ENCODE data around the gene TNFRSF19. TPM values are rescaled to one million over a fixed set of nuclear protein-coding genes. Genes with fewer than 3 reads are reported as not detected.

Gene TNFRSF19
- total and polyA plus RNA-seq, 2 of the 4 experiments (the other 2 are of a cell fraction) = 18.6 to 26.3 TPM

- ChIA-PET CTCF (no interaction called here), POLR2A (ENCODE audit: unreplicated experiment) (no interaction called here)
- Histone ChIP-seq H2AK5ac (ENCODE audit: low read depth, low read length) (no peak overlapping the region), H4K20me1 (ENCODE audit: insufficient read depth, low read length) (no peaks in the 10 kb centered on the region), H3K9ac (ENCODE audit: low read depth, low read length) (no peak overlapping the region), H3K27me3 (ENCODE audit: control insufficient read depth, insufficient read depth, low read length) (no peaks in the 10 kb centered on the region), H3K23ac (ENCODE audit: low read depth, low read length) (no peak overlapping the region), H4K5ac (ENCODE audit: low read depth, low read length) (no peak overlapping the region), H3K14ac (replicated peaks; ENCODE audit: low read depth, low read length) (no peak overlapping the region), H2AFZ (replicated peaks; ENCODE audit: low read length, poor library complexity) (no peak overlapping the region), H3K56ac (ENCODE audit: extremely low read depth, insufficient read depth, low read length) (no peak overlapping the region), H3K4me1 (ENCODE audit: control insufficient read depth, insufficient read depth, low read length) (no peaks in the 10 kb centered on the region), H2BK20ac (ENCODE audit: low read depth, low read length) (no peak overlapping the region), H3K4me3 (ENCODE audit: insufficient read depth, low read depth, low read length) (no peak overlapping the region), H3K79me1 (ENCODE audit: low read depth in 1 of 2, low read length in 2 of 2) (no peaks in the 10 kb centered on the region), H3K27ac (ENCODE audit: insufficient read depth, low read length) (no peak overlapping the region), H3K9me1 (ENCODE audit: insufficient read depth, low read length) (no peaks in the 10 kb centered on the region), H3K4ac (ENCODE audit: low read depth, low read length) (no peak overlapping the region), H4K8ac (ENCODE audit: low read depth in 2 of 2, low read length in 2 of 2) (no peak overlapping the region), H2BK5ac (ENCODE audit: low read depth, low read length, poor library complexity, severe bottlenecking) (no peak overlapping the region), H2BK15ac (ENCODE audit: low read depth, low read length) (no peak overlapping the region), H2BK120ac (ENCODE audit: low read depth, low read length) (no peak overlapping the region), H3K36me3 (ENCODE audit: control insufficient read depth, insufficient read depth, low read length) (no peaks in the 10 kb centered on the region), H3K9me3 (ENCODE audit: control insufficient read depth, insufficient read depth, low read length) (no peaks in the 10 kb centered on the region), H2AK9ac (replicated peaks; ENCODE audit: low read depth, low read length, poor library complexity) (no peak overlapping the region), H3K4me2 (ENCODE audit: low read depth, low read length) (no peak overlapping the region), H4K91ac (ENCODE audit: insufficient read depth, low read depth, low read length) (no peak overlapping the region), H3K18ac (ENCODE audit: low read depth, low read length) (no peak overlapping the region)
- dilution Hi-C loops (cut with HindIII; ENCODE audit: low sequenced_read_pairs, unreplicated experiment) = no loop called here
- in situ Hi-C loops (cut with MboI; ENCODE audit: low sequenced_read_pairs) = no loop called here
- no peak for ATAC-seq (ENCODE audit: low read depth)
- no peak for DNase-seq
- intact Hi-C loops (cut with micrococcal nuclease) = no loop called here
- TF ChIP-seq ELK1 (IDR thresholded peaks at IDR 0.05; ENCODE audit: borderline replicate concordance, low read depth, low read length) = no peak
- TF ChIP-seq FOS (IDR thresholded peaks at IDR 0.05; ENCODE audit: low read depth, low read length) = no peak
- TF ChIP-seq POLR2A (IDR thresholded peaks at IDR 0.05; ENCODE audit: low read depth, low read length) = no peak
- TF ChIP-seq, protein P1, sequence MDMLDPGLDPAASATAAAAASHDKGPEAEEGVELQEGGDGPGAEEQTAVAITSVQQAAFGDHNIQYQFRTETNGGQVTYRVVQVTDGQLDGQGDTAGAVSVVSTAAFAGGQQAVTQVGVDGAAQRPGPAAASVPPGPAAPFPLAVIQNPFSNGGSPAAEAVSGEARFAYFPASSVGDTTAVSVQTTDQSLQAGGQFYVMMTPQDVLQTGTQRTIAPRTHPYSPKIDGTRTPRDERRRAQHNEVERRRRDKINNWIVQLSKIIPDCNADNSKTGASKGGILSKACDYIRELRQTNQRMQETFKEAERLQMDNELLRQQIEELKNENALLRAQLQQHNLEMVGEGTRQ (IDR thresholded peaks at IDR 0.05; ENCODE audit: low read depth, low read length) = no peak
- TF ChIP-seq CHD1 (IDR thresholded peaks at IDR 0.05; ENCODE audit: low read depth, low read length) = no peak
- TF ChIP-seq SMC3 (IDR thresholded peaks at IDR 0.05; ENCODE audit: low read depth, low read length) = no peak
- no peak for TF ChIP-seq NFE2L2 (IDR thresholded peaks at IDR 0.05; ENCODE audit: low read depth, low read length)
- no peak for TF ChIP-seq RFX5 (IDR thresholded peaks at IDR 0.05; ENCODE audit: low read depth, low read length)
- no peak for TF ChIP-seq BHLHE40 (IDR thresholded peaks at IDR 0.05; ENCODE audit: low read depth, low read length)
- TF ChIP-seq MXI1 (IDR thresholded peaks at IDR 0.05; ENCODE audit: borderline replicate concordance, low read depth, low read length) = no peak
- no peak for TF ChIP-seq RAD21 (IDR thresholded peaks at IDR 0.05; ENCODE audit: low read length)
- TF ChIP-seq CTCF (conservative IDR thresholded peaks at IDR 0.05; ENCODE audit: low read depth, low read length) = no peak
- no CpG with 5 or more reads among the region's 5 CpGs for WGBS, 2 experiments (ENCODE audit: extremely low coverage in 2 of 2, insufficient read length in 1 of 2)
- no TSS peak for BruUV-seq (replicated peaks)
Measured at GRCh38 chr13:23534090-23534489, 36.1 kb upstream of the TNFRSF19 start.

Data from IMR-90 (cell line).